Measurements from ENCODE around the gene COPG2.
"Not testable (repeated sequence)": the region's sequence is repeated elsewhere in the genome, so short reads cannot be mapped to it uniquely, and the experiment has no call there.

COPG2 gene

GRCh38 chr7:130529417-130529816, 139.1 kb downstream of the COPG2 start:
- H3K4me1 ChIP-seq (ENCODE audit: insufficient read depth, poor library complexity, severe bottlenecking) = no peaks in the 10 kb centered on the region
- no peak for ATAC-seq (ENCODE audit: low read depth)
- no peak for DNase-seq (ENCODE audit: low spot score)
- H3K36me3 ChIP-seq (ENCODE audit: low read depth) = no peaks in the 10 kb centered on the region
- no peaks in the 10 kb centered on the region for H3K9me3 ChIP-seq (ENCODE audit: severe bottlenecking)
- TF ChIP-seq, protein P1, sequence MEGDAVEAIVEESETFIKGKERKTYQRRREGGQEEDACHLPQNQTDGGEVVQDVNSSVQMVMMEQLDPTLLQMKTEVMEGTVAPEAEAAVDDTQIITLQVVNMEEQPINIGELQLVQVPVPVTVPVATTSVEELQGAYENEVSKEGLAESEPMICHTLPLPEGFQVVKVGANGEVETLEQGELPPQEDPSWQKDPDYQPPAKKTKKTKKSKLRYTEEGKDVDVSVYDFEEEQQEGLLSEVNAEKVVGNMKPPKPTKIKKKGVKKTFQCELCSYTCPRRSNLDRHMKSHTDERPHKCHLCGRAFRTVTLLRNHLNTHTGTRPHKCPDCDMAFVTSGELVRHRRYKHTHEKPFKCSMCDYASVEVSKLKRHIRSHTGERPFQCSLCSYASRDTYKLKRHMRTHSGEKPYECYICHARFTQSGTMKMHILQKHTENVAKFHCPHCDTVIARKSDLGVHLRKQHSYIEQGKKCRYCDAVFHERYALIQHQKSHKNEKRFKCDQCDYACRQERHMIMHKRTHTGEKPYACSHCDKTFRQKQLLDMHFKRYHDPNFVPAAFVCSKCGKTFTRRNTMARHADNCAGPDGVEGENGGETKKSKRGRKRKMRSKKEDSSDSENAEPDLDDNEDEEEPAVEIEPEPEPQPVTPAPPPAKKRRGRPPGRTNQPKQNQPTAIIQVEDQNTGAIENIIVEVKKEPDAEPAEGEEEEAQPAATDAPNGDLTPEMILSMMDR (IDR thresholded peaks at IDR 0.05; ENCODE audit: poor library complexity, severe bottlenecking) = no peak
- H3K27me3 ChIP-seq (ENCODE audit: insufficient read depth, poor library complexity, severe bottlenecking) = no peaks in the 10 kb centered on the region
- no peak overlapping the region for H3K4me3 ChIP-seq (ENCODE audit: severe bottlenecking)
- H3K27ac ChIP-seq (ENCODE audit: poor library complexity, severe bottlenecking) = no peak overlapping the region

DNA sequence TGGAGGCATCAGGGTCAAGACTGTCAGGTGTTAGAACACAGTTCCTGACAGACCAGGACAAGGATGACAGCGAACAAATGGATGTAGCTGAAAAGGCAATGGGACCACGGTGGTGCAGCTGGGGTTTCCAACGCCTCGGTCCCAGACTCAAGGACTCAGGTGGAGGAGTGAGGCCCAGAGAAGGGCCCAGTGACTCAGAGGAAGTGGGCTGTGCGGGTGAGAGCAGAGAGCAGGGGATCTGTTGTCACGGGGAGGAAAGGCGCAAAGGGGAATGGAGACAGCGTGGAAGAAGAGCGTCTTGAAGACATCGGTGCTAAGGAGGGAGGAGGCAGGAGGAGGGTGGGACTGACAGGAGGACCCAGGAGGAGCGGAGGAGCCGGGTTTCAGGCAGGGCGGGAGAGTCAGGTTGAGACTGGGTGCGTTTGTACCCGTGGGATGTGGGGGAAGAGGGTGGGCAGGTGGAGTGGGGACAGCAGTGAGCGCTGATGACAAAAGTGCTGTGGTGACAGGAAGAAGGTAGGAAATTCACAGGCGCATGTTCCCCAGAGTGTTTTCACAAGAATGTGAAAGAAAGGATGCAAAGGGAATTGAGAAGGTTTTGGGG, 140.7 kb downstream of the COPG2 start:
- H3K27me3 ChIP-seq (ENCODE audit: insufficient read depth, poor library complexity, severe bottlenecking); H3K4me1 ChIP-seq (ENCODE audit: insufficient read depth, poor library complexity, severe bottlenecking); H3K9me3 ChIP-seq (ENCODE audit: severe bottlenecking); H3K36me3 ChIP-seq (ENCODE audit: low read depth); H3K4me3 ChIP-seq (ENCODE audit: severe bottlenecking); DNase-seq (ENCODE audit: low spot score); ATAC-seq (ENCODE audit: low read depth); H3K27ac ChIP-seq (ENCODE audit: poor library complexity, severe bottlenecking): not testable (repeated sequence)

DNA sequence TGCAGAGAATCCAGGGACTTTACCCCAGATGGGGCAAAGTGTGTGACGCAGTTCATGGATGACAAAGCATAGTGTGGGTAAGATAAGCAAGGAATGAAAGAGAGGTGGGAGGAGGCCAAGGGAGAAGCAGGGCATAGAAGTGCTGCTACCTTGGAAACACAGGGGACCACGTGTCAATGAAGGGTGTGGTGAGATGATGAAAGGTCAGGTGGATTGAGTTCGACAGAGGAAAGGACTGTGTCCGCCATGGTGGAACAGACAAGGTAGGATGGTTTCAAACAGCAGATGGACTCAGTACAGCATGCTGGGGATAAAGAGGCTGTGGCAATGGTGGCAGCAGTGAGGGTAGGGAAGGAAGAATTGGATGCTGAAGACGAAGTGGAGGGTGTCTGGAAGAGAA, 143.9 kb downstream of the COPG2 start:
- H3K4me3 ChIP-seq (ENCODE audit: severe bottlenecking) = no peak overlapping the region
- no peaks in the 10 kb centered on the region for H3K4me1 ChIP-seq (ENCODE audit: insufficient read depth, poor library complexity, severe bottlenecking)
- H3K36me3 ChIP-seq (ENCODE audit: low read depth) = no peaks in the 10 kb centered on the region
- H3K27ac ChIP-seq (ENCODE audit: poor library complexity, severe bottlenecking) = no peak overlapping the region
- no peak for ATAC-seq (ENCODE audit: low read depth)
- TF ChIP-seq, protein P1 (IDR thresholded peaks at IDR 0.05; ENCODE audit: poor library complexity, severe bottlenecking) = no peak
- no peak for DNase-seq (ENCODE audit: low spot score)
- no peaks in the 10 kb centered on the region for H3K9me3 ChIP-seq (ENCODE audit: severe bottlenecking)
- H3K27me3 ChIP-seq (ENCODE audit: insufficient read depth, poor library complexity, severe bottlenecking) = no peaks in the 10 kb centered on the region

- DNase-seq (ENCODE audit: low spot score); H3K36me3 ChIP-seq (ENCODE audit: low read depth); H3K9me3 ChIP-seq (ENCODE audit: severe bottlenecking); ATAC-seq (ENCODE audit: low read depth); H3K4me1 ChIP-seq (ENCODE audit: insufficient read depth, poor library complexity, severe bottlenecking); H3K27me3 ChIP-seq (ENCODE audit: insufficient read depth, poor library complexity, severe bottlenecking); H3K27ac ChIP-seq (ENCODE audit: poor library complexity, severe bottlenecking); H3K4me3 ChIP-seq (ENCODE audit: severe bottlenecking): not testable (repeated sequence)
Observed at GRCh38 chr7:130523519-130524125, 144.9 kb downstream of the COPG2 start.

- Histone ChIP-seq H3K27ac (ENCODE audit: poor library complexity, severe bottlenecking) (no peak overlapping the region), H3K36me3 (ENCODE audit: low read depth) (no peaks in the 10 kb centered on the region), H3K9me3 (ENCODE audit: severe bottlenecking) (no peaks in the 10 kb centered on the region), H3K4me1 (ENCODE audit: insufficient read depth, poor library complexity, severe bottlenecking) (no peaks in the 10 kb centered on the region), H3K27me3 (ENCODE audit: insufficient read depth, poor library complexity, severe bottlenecking) (no peaks in the 10 kb centered on the region), H3K4me3 (ENCODE audit: severe bottlenecking) (no peak overlapping the region)
- TF ChIP-seq, protein P1 (IDR thresholded peaks at IDR 0.05; ENCODE audit: poor library complexity, severe bottlenecking) = no peak
- DNase-seq (ENCODE audit: low spot score) (no peak), ATAC-seq (ENCODE audit: low read depth) (no peak)
Observed at GRCh38 chr7:130521258-130521951, 147.1 kb downstream of the COPG2 start.

Data from RWPE2 (cell line).